GM12873 (cell line): Measurements from ENCODE around the gene ORC4.

Experiments used
- TF ChIP-seq, protein P1 (sequence below): IDR thresholded peaks from 2 replicates; pipeline ENCODE4 v1.5.1; 2012; ENCODE audit warnings: low read depth, mild to moderate bottlenecking, moderate library complexity, low read length, control low read depth; ENCODE audit not compliant: insufficient read depth; ENCODE audit errors: missing control alignments

Gene ORC4

GRCh38 chr2:148048475-148049221, 28.1 kb upstream of the ORC4 start:
- TF ChIP-seq, protein P1, sequence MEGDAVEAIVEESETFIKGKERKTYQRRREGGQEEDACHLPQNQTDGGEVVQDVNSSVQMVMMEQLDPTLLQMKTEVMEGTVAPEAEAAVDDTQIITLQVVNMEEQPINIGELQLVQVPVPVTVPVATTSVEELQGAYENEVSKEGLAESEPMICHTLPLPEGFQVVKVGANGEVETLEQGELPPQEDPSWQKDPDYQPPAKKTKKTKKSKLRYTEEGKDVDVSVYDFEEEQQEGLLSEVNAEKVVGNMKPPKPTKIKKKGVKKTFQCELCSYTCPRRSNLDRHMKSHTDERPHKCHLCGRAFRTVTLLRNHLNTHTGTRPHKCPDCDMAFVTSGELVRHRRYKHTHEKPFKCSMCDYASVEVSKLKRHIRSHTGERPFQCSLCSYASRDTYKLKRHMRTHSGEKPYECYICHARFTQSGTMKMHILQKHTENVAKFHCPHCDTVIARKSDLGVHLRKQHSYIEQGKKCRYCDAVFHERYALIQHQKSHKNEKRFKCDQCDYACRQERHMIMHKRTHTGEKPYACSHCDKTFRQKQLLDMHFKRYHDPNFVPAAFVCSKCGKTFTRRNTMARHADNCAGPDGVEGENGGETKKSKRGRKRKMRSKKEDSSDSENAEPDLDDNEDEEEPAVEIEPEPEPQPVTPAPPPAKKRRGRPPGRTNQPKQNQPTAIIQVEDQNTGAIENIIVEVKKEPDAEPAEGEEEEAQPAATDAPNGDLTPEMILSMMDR: no peak

GRCh38 chr2:148046802-148047201, 26.3 kb upstream of the ORC4 start:
- TF ChIP-seq, protein P1: no peak

DNA sequence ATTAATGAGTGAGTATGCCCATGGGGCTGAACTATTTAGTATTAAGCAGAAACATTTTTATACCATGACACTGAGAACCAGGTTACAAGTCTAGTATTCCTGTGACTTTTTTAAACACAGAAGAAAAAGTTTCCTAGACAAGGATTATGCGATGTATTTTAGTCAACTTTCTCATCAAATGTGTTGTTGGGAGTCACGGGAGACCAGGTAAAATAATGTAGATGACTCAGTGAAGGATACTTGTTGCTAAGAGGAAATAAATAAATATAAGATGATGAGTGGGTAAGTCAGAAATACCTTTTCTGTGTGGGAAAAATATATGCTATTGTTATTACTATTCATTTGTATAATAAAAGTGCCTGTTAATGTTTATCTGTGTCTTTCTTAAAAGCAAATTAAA, 23.8 kb upstream of the ORC4 start:
- TF ChIP-seq, protein P1: no peak

DNA sequence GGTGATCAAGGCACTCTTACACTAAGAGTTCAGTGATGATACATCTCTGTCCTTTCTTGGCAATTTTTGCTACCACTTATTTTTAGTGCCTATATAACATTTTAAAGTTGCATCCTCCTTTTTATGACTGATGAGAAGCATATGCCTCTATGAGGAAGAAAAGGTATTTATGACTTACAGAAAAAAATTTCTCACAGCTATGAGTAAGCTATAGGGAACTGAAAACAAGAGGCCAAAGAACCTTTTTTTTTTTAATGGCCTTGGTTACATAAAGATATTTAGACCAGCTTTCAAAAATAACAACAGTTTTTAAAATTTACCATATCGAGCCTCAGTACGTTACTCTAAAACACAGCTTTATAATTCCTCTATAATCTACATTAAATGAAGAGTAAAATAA, 21.7 kb upstream of the ORC4 start:
- TF ChIP-seq, protein P1: no peak

- TF ChIP-seq, protein P1: no peak
These were observed 19.2 kb upstream of the ORC4 start for GRCh38 chr2:148039783-148040182.

GRCh38 chr2:148032215-148032614, 11.7 kb upstream of the ORC4 start:
- TF ChIP-seq, protein P1: no peak

DNA sequence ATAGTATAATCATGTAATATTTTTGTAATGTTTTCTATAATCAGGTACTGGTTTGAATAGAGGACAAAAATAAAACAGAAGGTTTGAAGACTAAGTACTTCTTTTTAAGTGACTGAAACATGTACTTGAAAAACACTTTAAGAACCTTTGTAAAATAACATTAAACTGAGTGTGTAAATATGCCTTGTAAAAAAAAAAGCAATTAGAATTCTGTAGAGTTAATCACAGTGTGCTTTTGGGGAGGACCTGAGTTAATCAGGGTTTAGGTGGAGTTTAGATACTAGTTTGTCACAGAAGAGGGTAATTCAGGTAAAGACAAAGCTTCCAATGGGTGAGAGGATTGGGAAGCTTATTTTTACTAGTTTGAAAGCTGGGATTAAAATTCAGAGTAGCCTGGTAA, 10.6 kb upstream of the ORC4 start:
- TF ChIP-seq, protein P1: no peak
